Parathyroid adenoma (tissue), 2 donors: ENCODE data around the gene DTD1.

ENCODE experiments used
- H2AFZ ChIP-seq: fragments of 300-600 bp; sonication (generic); one replicate; pipeline ENCODE4 v1.7.0; 2017; ENCODE audit warnings: antibody characterized with exemption, mild to moderate bottlenecking
- H3K27ac ChIP-seq: fragments of 300-600 bp; sonication (generic); one replicate; pipeline ENCODE4 v1.7.0; 2017
- H3K27me3 ChIP-seq: fragments of 300-600 bp; sonication (generic); one replicate; pipeline ENCODE4 v1.7.0; 2017; ENCODE audit warnings: low read length; ENCODE audit not compliant: control insufficient read depth, insufficient read depth
- H3K36me3 ChIP-seq: fragments of 300-600 bp; sonication (generic); one replicate; pipeline ENCODE4 v1.7.0; 2017; ENCODE audit warnings: low read length; ENCODE audit not compliant: control insufficient read depth, insufficient read depth
- H3K4me1 ChIP-seq: fragments of 300-600 bp; sonication (generic); one replicate; pipeline ENCODE4 v1.7.0; 2017; ENCODE audit warnings: control low read depth
- H3K4me2 ChIP-seq: fragments of 300-600 bp; sonication (generic); one replicate; pipeline ENCODE4 v1.7.0; 2017; ENCODE audit warnings: low read length
- H3K4me3 ChIP-seq: fragments of 300-600 bp; sonication (generic); one replicate; pipeline ENCODE4 v1.7.0; 2017; ENCODE audit warnings: low read depth, low read length
- H3K79me2 ChIP-seq: fragments of 300-600 bp; sonication (generic); one replicate; pipeline ENCODE4 v1.7.0; 2017; ENCODE audit warnings: control low read depth
- H3K9ac ChIP-seq: fragments of 300-600 bp; sonication (generic); one replicate; pipeline ENCODE4 v1.7.0; 2017; ENCODE audit warnings: mild to moderate bottlenecking
- H3K9me3 ChIP-seq: fragments of 300-600 bp; sonication (generic); one replicate; pipeline ENCODE4 v1.7.0; 2017; ENCODE audit warnings: low read length; ENCODE audit not compliant: control insufficient read depth
- TF ChIP-seq, protein P1 (sequence below): fragments of 300-600 bp; sonication (generic); IDR thresholded peaks from one replicate; pipeline ENCODE4 v1.7.0; 2017; ENCODE audit warnings: antibody characterized with exemption, mild to moderate bottlenecking
- donor health status: primary hyperparathyroidism.

The DTD1 gene

DNA sequence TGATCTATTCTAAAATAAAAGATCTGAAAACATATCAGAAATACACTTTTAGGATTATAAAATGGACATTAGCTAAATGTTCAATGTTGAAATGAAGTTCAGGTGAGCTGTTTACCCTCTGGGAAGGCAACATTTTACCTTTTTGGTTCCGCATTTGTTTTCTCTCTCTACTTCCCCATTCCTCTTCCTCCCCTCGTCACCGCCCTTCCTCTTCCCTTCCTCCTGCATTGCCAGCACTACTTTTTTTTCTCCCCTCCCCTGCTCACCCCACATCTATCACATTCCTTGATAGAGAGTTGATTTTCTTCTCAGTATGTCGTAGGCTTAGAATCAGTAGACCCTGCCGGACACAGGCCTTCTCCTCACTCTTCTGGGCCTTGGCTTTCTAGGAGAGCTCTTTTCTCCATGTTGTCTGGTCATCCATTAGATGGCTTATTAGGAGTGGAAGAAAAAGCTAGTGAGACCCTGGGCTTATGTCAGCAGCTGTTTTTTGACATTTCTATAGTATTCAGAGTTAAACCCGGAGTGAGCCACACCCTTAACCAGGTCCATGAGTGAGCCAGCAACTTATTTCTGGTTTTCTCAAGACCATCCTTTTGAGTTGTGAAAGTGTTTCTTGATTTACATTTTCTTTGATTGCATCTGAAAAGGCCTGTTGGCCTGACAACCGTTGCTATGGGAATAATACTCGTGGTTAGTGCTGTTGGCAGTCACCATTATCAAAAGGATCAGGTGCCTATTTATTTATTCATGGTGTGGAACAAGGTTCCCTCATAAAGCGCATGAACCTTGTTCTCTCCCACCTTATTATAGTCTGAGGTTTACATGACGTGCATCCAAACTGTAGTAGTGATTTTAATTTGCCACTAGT is 90.9 kb downstream of the DTD1 start:
- Histone ChIP-seq H3K27me3 (no peaks in the 10 kb centered on the region), H3K4me2 (no peak overlapping the region), H3K36me3 (no peaks in the 10 kb centered on the region), H2AFZ (no peak overlapping the region), H3K27ac (no peak overlapping the region), H3K79me2 (peaks cover 2% of the 10 kb centered on the region), H3K9ac (no peak overlapping the region), H3K9me3 (no peaks in the 10 kb centered on the region), H3K4me1 (no peaks in the 10 kb centered on the region), H3K4me3 (no peak overlapping the region)
- TF ChIP-seq, protein P1, sequence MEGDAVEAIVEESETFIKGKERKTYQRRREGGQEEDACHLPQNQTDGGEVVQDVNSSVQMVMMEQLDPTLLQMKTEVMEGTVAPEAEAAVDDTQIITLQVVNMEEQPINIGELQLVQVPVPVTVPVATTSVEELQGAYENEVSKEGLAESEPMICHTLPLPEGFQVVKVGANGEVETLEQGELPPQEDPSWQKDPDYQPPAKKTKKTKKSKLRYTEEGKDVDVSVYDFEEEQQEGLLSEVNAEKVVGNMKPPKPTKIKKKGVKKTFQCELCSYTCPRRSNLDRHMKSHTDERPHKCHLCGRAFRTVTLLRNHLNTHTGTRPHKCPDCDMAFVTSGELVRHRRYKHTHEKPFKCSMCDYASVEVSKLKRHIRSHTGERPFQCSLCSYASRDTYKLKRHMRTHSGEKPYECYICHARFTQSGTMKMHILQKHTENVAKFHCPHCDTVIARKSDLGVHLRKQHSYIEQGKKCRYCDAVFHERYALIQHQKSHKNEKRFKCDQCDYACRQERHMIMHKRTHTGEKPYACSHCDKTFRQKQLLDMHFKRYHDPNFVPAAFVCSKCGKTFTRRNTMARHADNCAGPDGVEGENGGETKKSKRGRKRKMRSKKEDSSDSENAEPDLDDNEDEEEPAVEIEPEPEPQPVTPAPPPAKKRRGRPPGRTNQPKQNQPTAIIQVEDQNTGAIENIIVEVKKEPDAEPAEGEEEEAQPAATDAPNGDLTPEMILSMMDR: no peak

DNA sequence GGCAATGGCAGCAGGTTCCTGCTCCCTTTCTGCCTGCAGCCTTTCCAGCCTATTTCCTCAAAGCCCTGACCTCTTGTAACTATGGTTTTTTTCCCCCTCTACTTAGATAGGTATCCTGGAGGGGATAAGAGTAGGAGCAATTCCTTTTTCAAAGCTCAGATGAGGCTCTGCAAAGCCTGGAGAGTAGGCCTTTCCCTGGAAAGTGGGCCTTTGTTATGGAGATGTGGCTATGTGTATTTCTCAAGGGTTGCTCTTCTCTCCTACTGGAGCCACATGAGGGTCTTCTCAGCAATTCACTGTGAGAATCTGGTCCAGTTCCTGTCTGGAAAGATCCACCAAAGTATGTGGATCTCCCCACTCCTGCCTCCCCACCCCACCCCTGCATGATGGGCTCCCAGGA is 96.0 kb downstream of the DTD1 start:
- Histone ChIP-seq H3K9ac (no peak overlapping the region), H3K36me3 (no peaks in the 10 kb centered on the region), H3K9me3 (no peaks in the 10 kb centered on the region), H3K4me1 (no peaks in the 10 kb centered on the region), H3K4me2 (no peak overlapping the region), H3K27ac (no peak overlapping the region), H3K27me3 (no peaks in the 10 kb centered on the region), H3K79me2 (peaks cover 6% of the 10 kb centered on the region), H3K4me3 (no peak overlapping the region), H2AFZ (no peak overlapping the region)
- TF ChIP-seq, protein P1: no peak

DNA sequence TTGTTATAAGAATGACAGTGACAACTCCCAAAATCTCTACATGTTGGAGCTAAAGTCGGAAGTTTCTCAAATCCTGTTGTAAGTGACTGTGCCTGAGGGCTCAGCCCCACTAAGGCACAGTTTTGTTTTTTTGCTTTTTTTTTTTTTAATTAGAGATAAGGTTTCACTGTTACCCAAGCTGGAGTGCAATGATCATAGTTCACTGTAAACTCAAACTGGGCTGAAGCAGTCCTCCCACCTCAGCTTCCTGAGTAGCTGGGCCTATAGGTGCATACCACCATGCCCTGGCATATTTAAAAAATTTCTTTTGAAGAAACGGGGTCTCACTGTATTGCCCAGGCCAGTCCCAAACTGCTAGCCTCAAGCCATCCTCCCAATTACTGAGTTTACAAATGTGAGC is 96.9 kb downstream of the DTD1 start:
- Histone ChIP-seq H3K4me1 (no peaks in the 10 kb centered on the region), H3K27me3 (no peaks in the 10 kb centered on the region), H3K4me2 (no peak overlapping the region), H3K79me2 (peaks cover 4% of the 10 kb centered on the region), H3K9ac (no peak overlapping the region), H3K4me3 (no peak overlapping the region), H2AFZ (no peak overlapping the region), H3K9me3 (no peaks in the 10 kb centered on the region), H3K27ac (no peak overlapping the region), H3K36me3 (no peaks in the 10 kb centered on the region)
- TF ChIP-seq, protein P1: no peak

DNA sequence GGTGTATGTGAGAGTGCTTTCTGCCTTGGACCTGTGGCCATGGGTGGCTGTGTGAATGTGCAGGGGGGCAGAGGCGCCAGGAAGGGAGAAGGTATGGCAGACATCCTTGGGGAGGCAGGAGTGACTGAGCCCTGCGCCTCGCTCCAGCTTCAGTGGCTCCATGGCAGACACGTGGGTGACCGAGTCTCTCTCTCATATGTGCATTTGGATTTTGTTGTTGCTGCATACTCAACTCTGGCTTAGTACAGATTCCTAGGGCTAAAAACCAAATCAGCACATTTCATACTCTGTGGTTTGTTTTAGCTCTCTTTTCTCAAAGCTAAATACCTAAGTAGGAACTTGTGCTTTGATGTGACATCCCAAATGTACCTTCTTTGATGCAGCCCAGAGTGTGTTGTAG is 97.6 kb downstream of the DTD1 start:
- no peak overlapping the region for H3K9ac ChIP-seq
- TF ChIP-seq, protein P1: no peak

DNA sequence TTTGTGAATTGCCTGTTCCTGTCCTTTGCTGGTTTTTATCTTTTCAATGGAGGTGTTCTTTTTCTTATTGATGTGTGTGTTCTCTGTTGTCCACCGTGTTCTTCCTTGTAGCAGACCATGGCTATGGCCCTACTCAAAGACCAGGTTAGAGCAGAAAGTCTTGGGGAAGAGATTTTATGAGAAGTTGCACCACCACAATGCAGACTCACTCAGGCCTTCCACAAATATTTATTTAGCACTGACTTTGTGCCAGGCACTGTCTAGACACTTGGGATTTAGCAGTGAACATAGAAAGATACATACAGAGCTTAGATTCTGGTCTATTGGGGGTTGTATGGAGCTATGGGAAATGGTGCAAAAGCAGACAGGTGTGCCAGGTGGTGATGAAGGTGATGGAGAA is 98.8 kb downstream of the DTD1 start:
- no peak overlapping the region for H3K4me3 ChIP-seq
- no peaks in the 10 kb centered on the region for H3K27me3 ChIP-seq
- H3K9ac ChIP-seq: no peak overlapping the region
- no peaks in the 10 kb centered on the region for H3K9me3 ChIP-seq
- H3K79me2 ChIP-seq: peaks cover 4% of the 10 kb centered on the region
- H3K36me3 ChIP-seq: no peaks in the 10 kb centered on the region
- H3K4me1 ChIP-seq: no peaks in the 10 kb centered on the region
- TF ChIP-seq, protein P1: no peak
- no peak overlapping the region for H3K4me2 ChIP-seq
- no peak overlapping the region for H2AFZ ChIP-seq
- no peak overlapping the region for H3K27ac ChIP-seq

More for the DNA sequence above, 97.6 kb downstream of the DTD1 start:
- no peak overlapping the region for H3K4me3 ChIP-seq
- H3K4me1 ChIP-seq: no peaks in the 10 kb centered on the region
- no peak overlapping the region for H2AFZ ChIP-seq
- H3K27me3 ChIP-seq: no peaks in the 10 kb centered on the region
- H3K79me2 ChIP-seq: peaks cover 4% of the 10 kb centered on the region
- no peak overlapping the region for H3K27ac ChIP-seq
- no peaks in the 10 kb centered on the region for H3K36me3 ChIP-seq
- H3K9me3 ChIP-seq: no peaks in the 10 kb centered on the region
- H3K4me2 ChIP-seq: no peak overlapping the region
